Measurements from ENCODE around the gene NUDT15.

DNA sequence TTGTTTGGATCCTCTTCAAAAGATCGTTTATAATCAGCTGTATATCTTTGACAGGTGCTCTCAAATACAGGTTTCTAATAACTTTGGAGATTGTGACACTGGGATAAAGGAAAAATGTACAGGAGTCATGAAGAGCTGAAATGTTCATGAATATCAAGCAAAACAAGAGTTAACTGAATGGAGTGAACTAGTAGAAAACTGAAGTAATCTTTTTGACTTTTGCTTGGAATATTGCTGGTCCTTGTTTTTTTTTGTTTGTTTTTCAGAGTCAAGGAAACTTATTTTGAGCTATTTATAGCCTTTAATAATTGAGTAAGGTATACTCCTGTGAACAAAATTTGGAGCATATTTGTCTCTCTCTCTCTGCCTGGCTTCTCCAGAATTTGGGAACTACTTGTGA lies 32.0 kb downstream of the NUDT15 start:
- no peak for TF ChIP-seq POLR2A (IDR thresholded peaks at IDR 0.05)
- TF ChIP-seq, protein P1, sequence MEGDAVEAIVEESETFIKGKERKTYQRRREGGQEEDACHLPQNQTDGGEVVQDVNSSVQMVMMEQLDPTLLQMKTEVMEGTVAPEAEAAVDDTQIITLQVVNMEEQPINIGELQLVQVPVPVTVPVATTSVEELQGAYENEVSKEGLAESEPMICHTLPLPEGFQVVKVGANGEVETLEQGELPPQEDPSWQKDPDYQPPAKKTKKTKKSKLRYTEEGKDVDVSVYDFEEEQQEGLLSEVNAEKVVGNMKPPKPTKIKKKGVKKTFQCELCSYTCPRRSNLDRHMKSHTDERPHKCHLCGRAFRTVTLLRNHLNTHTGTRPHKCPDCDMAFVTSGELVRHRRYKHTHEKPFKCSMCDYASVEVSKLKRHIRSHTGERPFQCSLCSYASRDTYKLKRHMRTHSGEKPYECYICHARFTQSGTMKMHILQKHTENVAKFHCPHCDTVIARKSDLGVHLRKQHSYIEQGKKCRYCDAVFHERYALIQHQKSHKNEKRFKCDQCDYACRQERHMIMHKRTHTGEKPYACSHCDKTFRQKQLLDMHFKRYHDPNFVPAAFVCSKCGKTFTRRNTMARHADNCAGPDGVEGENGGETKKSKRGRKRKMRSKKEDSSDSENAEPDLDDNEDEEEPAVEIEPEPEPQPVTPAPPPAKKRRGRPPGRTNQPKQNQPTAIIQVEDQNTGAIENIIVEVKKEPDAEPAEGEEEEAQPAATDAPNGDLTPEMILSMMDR (IDR thresholded peaks at IDR 0.05), result no peak
